ENCODE results near the gene ENC1. TPM values are rescaled to one million over a fixed set of nuclear protein-coding genes. Genes with fewer than 3 reads are reported as not detected.

ENC1 gene
- total and polyA plus RNA-seq, 2 of the 8 experiments (the other 6 are each of a cell fraction or from before 2014, with no cell fraction given): 5.5 to 13.2 TPM

DNA sequence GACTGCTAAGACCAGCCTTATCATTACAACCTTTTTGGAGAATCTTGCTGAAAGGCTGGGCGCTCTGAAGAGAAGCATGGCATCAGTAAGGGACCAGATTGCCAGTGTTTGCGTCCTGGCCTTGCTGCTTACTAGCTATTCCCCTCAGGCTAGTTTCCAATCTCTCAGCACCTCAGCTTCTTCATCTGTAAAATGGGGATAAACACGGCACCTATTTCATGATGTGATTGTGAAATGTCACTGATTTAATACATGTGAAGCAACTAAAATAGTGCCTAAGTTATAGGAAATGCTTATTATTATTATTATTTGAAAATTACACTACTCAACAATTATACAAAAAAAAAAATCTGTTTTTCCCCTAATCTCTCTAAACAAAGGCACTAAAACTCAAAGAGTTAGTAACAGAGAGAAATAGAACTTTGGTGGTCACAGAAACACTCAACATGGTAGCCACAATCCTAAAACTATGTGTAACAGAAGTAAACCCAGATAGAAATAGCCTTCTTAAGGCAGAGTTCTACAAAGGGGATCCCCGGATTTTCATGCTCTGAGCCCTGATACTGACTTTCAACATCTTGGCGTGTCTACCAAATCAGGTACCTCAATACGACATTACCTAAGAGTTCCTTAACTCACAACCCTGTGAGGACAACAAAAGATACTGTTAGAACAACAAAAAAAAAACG, 62.0 kb downstream of the ENC1 start:
- FAIRE-seq (no peak), DNase-seq (ENCODE audit: low read depth in 1 of 2, low spot score in 2 of 2) (no peak)
- no peaks in the 10 kb centered on the region for H3K79me1 ChIP-seq (ENCODE audit: low read depth, low read length)
- WGBS, 2 experiments (ENCODE audit: extremely low coverage in 1 of 2, insufficient coverage in 1 of 2, insufficient read length in 1 of 2, insufficient replicate concordance in 2 of 2, low coverage in 1 of 2, low lambda C conversion rate in 2 of 2, missing lambda C conversion rate in 1 of 2): 89% methylated on average over 7 of the region's 7 CpGs; no CpG with 5 or more reads in 1 of the 2 experiments
- no peak overlapping the region for H2BK12ac ChIP-seq (ENCODE audit: low read depth, low read length)
- no peak overlapping the region for H3K4me3 ChIP-seq (ENCODE audit: extremely low read depth in 1 of 4, insufficient read depth in 2 of 4, low read depth in 3 of 4, low read length in 4 of 4)
- H2BK120ac ChIP-seq (replicated peaks; ENCODE audit: low read depth, low read length): no peak overlapping the region
- no peak overlapping the region for H3K18ac ChIP-seq (ENCODE audit: extremely low read depth, low read length)
- no peak overlapping the region for H4K5ac ChIP-seq (ENCODE audit: insufficient read length, low read depth, low read length)
- H3K14ac ChIP-seq (ENCODE audit: insufficient read length): no peak overlapping the region
- no peak overlapping the region for H2AK5ac ChIP-seq (ENCODE audit: low read depth, low read length)
- no peaks in the 10 kb centered on the region for H3K27me3 ChIP-seq (replicated peaks in 1 of 4; ENCODE audit: control insufficient read depth in 3 of 4, extremely low read depth in 1 of 4, insufficient read depth in 3 of 4, low read length in 3 of 4)
- no peak overlapping the region for H3K27ac ChIP-seq (ENCODE audit: low read depth, low read length)
- H4K8ac ChIP-seq (ENCODE audit: extremely low read depth, insufficient read depth, low read length): no peak overlapping the region
- no peak overlapping the region for H3K4ac ChIP-seq (replicated peaks; ENCODE audit: insufficient read length, low read depth, low read length)
- H3K4me1 ChIP-seq (replicated peaks in 1 of 4; ENCODE audit: control insufficient read depth in 3 of 4, insufficient read depth in 4 of 4, low read length in 3 of 4): peaks cover 0 to 4% (median 0%) of the 10 kb centered on the region in 4 experiments; a peak in 1 of 7 replicates
- H2BK5ac ChIP-seq (ENCODE audit: low read depth, low read length): no peak overlapping the region
- CTCF ChIA-PET (ENCODE audit: partially characterized antibody): no interaction called here
- no peak overlapping the region for H3K4me2 ChIP-seq (ENCODE audit: insufficient read depth in 1 of 2, low read depth in 2 of 2, low read length in 2 of 2)
- no peak overlapping the region for H3K23ac ChIP-seq (ENCODE audit: insufficient read length)
- no peak overlapping the region for H4K91ac ChIP-seq (replicated peaks; ENCODE audit: insufficient read length, low read length)
- POLR2A ChIA-PET (ENCODE audit: partially characterized antibody): no interaction called here
- H3K56ac ChIP-seq (replicated peaks; ENCODE audit: insufficient read length, low read depth, low read length): no peak overlapping the region
- H2AFZ ChIP-seq (ENCODE audit: low read length): no peak overlapping the region
- H2BK20ac ChIP-seq (ENCODE audit: low read length): no peak overlapping the region
- no peaks in the 10 kb centered on the region for H3K9me3 ChIP-seq (ENCODE audit: insufficient read depth in 2 of 2, low read depth in 1 of 2, low read length in 1 of 2)
- H3K9ac ChIP-seq (replicated peaks in 1 of 4; ENCODE audit: extremely low read depth in 1 of 4, low read depth in 3 of 4, low read length in 3 of 4): no peak overlapping the region
- 0 out of 2 replicates have a peak overlapping the region, but pooled peaks have one; percentile 12 for H2BK15ac ChIP-seq (ENCODE audit: low read length)
- H3K79me2 ChIP-seq (ENCODE audit: control insufficient read depth in 1 of 2, insufficient read depth in 2 of 2, low read length in 2 of 2): no peaks in the 10 kb centered on the region
- H3K36me3 ChIP-seq (ENCODE audit: control insufficient read depth in 2 of 4, insufficient read depth in 4 of 4, low read length in 3 of 4): no peaks in the 10 kb centered on the region
- no peaks in the 10 kb centered on the region for H4K20me1 ChIP-seq (replicated peaks in 1 of 2; ENCODE audit: control insufficient read depth in 1 of 2, insufficient read depth in 2 of 2, low read length in 2 of 2)
- no peaks in the 10 kb centered on the region for H3K23me2 ChIP-seq (ENCODE audit: low read depth, low read length)
- TF ChIP-seq TEAD4 (IDR thresholded peaks at IDR 0.05; ENCODE audit: low read depth, low read length) (no peak), CTBP2 (IDR thresholded peaks at IDR 0.05; ENCODE audit: borderline replicate concordance, insufficient read depth, insufficient read length, low read length) (no peak), JUND (IDR thresholded peaks at IDR 0.05; ENCODE audit: low read length) (no peak), TAF7 (optimal IDR thresholded peaks at IDR 0.05; ENCODE audit: borderline replicate concordance, low read depth, low read length) (no peak), GTF2F1 (IDR thresholded peaks at IDR 0.05; ENCODE audit: borderline replicate concordance, low read depth, low read length) (no peak), RBBP5 (IDR thresholded peaks at IDR 0.05; ENCODE audit: borderline replicate concordance, low read depth, low read length) (no peak), POU5F1 (IDR thresholded peaks at IDR 0.05; ENCODE audit: low read depth, low read length) (no peak), BCL11A (IDR thresholded peaks at IDR 0.05; ENCODE audit: low read depth in 2 of 2, low read length in 2 of 2) (no peak), CTCF (IDR thresholded peaks at IDR 0.05; ENCODE audit: control extremely low read depth in 1 of 3, insufficient read depth in 1 of 3, low read depth in 1 of 3, low read length in 3 of 3) (no peak), NRF1 (IDR thresholded peaks at IDR 0.05; ENCODE audit: low read depth, low read length) (no peak), CREB1 (IDR thresholded peaks at IDR 0.05) (no peak)
